ENCODE data around the gene FDX2.
A peak's percentile ranks its signal among the peaks of the same experiment; 100 is the strongest.
"Not testable (repeated sequence)": the region's sequence is repeated elsewhere in the genome, so short reads cannot be mapped to it uniquely, and the experiment has no call there.

The FDX2 gene

GRCh38 chr19:10315335-10316214 lies at the start of gene FDX2:
FDX2 (minus strand) TSS chr19:10316015; CDS start chr19:10315996, 19 bp downstream.
- peak; percentile 82 to 89 for DNase-seq (ENCODE audit: low read depth in 2 of 2, low spot score in 1 of 2)

GRCh38 chr19:10365518-10365917 lies 49.7 kb upstream of the FDX2 start:
- DNase-seq (ENCODE audit: low read depth in 2 of 2, low spot score in 1 of 2) = no peak

- DNase-seq (ENCODE audit: low read depth in 2 of 2, low spot score in 1 of 2) = no peak
Measured at GRCh38 chr19:10364644-10365043, 48.8 kb upstream of the FDX2 start.

GRCh38 chr19:10363789-10364281 lies 48.0 kb upstream of the FDX2 start:
- DNase-seq (ENCODE audit: low read depth in 2 of 2, low spot score in 1 of 2) = no peak

- DNase-seq (ENCODE audit: low read depth in 2 of 2, low spot score in 1 of 2) = no peak
Measured at GRCh38 chr19:10362259-10362658, 46.4 kb upstream of the FDX2 start.

- no peak for DNase-seq (ENCODE audit: low read depth in 2 of 2, low spot score in 1 of 2)
Measured at GRCh38 chr19:10361569-10362011, 45.8 kb upstream of the FDX2 start.

- no peak for DNase-seq (ENCODE audit: low read depth in 2 of 2, low spot score in 1 of 2)
Measured at GRCh38 chr19:10356431-10356830, 40.6 kb upstream of the FDX2 start.

- DNase-seq (ENCODE audit: low read depth in 2 of 2, low spot score in 1 of 2) = peak in 1 of 2 donors; percentile 18
Measured at GRCh38 chr19:10353793-10354391, 38.1 kb upstream of the FDX2 start.

- DNase-seq (ENCODE audit: low read depth in 2 of 2, low spot score in 1 of 2) = no peak
Measured at GRCh38 chr19:10352764-10353671, 37.2 kb upstream of the FDX2 start.

GRCh38 chr19:10346509-10346908 lies 30.7 kb upstream of the FDX2 start:
- no peak for DNase-seq (ENCODE audit: low read depth in 2 of 2, low spot score in 1 of 2)

- DNase-seq (ENCODE audit: low read depth in 2 of 2, low spot score in 1 of 2) = no peak
Measured at GRCh38 chr19:10344780-10345179, 29.0 kb upstream of the FDX2 start.

GRCh38 chr19:10343495-10343894 lies 27.7 kb upstream of the FDX2 start:
- no peak for DNase-seq (ENCODE audit: low read depth in 2 of 2, low spot score in 1 of 2)

GRCh38 chr19:10339977-10340376 lies 24.2 kb upstream of the FDX2 start:
- no peak for DNase-seq (ENCODE audit: low read depth in 2 of 2, low spot score in 1 of 2)

GRCh38 chr19:10339380-10339960 lies 23.7 kb upstream of the FDX2 start, which contains the start of gene ICAM3:
ICAM3 (minus strand) TSS chr19:10339624; CDS start chr19:10339614, 10 bp downstream.
- peak in 1 of 2 donors; percentile 33 for DNase-seq (ENCODE audit: low read depth in 2 of 2, low spot score in 1 of 2)

GRCh38 chr19:10338940-10339339 lies 23.1 kb upstream of the FDX2 start:
- no peak for DNase-seq (ENCODE audit: low read depth in 2 of 2, low spot score in 1 of 2)

GRCh38 chr19:10336725-10337124 lies 20.9 kb upstream of the FDX2 start:
- DNase-seq (ENCODE audit: low read depth in 2 of 2, low spot score in 1 of 2) = not testable (repeated sequence)

- DNase-seq (ENCODE audit: low read depth in 2 of 2, low spot score in 1 of 2) = no peak
Measured at GRCh38 chr19:10335352-10335985, 19.7 kb upstream of the FDX2 start.

GRCh38 chr19:10334588-10335351 lies 19.0 kb upstream of the FDX2 start:
- DNase-seq (ENCODE audit: low read depth in 2 of 2, low spot score in 1 of 2) = no peak

GRCh38 chr19:10333758-10334587 lies 18.2 kb upstream of the FDX2 start:
- DNase-seq (ENCODE audit: low read depth in 2 of 2, low spot score in 1 of 2) = no peak

Data from stimulated activated CD8-positive, alpha-beta memory T cell treated with anti-CD3 and anti-CD28 coated beads, Interleukin-4, amount 100 ng/mL, for 4 hours (primary cell).